ENCODE results near the gene DAPK1.
A peak's percentile ranks its signal among the peaks of the same experiment; 100 is the strongest.

DAPK1 gene

DNA sequence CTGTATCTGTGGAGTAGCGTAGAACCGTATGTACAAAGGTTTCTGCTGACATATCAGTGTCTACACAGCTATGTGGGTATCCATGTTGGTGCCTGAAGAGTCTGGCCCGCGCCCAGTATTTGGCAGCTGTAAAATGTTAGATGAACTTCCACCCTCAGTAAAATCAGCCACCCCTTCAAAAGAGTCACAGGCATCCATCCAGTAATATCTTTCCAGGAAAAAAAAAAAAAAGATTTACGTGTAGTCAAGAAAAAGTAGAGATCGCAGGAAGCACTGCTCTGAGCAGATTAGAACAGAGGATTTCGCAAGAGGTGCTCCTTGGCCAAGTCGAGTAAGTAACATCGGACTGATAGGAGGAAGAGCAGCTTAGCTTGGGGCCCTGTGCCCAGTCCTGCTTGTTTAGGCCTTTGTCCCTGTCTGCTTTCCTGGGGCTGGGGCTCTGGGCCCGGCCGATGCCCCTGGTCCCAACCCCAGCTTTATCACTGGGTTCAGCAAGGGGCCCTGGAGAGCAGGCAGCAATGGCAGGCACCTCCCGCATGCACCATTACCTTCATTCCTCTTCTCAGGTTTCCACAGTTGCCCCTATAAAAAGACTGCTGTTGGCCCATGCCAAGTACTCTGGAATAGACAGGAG is 21.2 kb downstream of the DAPK1 start:
- no peak overlapping the region for H3K4me3 ChIP-seq
- H3K27me3 ChIP-seq: no peaks in the 10 kb centered on the region
- intact Hi-C loops (cut with DNase I; ENCODE audit: low total_unique reads): no loop called here
- no peak overlapping the region for H3K27ac ChIP-seq
- TF ChIP-seq, protein P1, sequence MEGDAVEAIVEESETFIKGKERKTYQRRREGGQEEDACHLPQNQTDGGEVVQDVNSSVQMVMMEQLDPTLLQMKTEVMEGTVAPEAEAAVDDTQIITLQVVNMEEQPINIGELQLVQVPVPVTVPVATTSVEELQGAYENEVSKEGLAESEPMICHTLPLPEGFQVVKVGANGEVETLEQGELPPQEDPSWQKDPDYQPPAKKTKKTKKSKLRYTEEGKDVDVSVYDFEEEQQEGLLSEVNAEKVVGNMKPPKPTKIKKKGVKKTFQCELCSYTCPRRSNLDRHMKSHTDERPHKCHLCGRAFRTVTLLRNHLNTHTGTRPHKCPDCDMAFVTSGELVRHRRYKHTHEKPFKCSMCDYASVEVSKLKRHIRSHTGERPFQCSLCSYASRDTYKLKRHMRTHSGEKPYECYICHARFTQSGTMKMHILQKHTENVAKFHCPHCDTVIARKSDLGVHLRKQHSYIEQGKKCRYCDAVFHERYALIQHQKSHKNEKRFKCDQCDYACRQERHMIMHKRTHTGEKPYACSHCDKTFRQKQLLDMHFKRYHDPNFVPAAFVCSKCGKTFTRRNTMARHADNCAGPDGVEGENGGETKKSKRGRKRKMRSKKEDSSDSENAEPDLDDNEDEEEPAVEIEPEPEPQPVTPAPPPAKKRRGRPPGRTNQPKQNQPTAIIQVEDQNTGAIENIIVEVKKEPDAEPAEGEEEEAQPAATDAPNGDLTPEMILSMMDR (IDR thresholded peaks at IDR 0.05): no peak
- peaks cover 0 to 6% (median 0%) of the 10 kb centered on the region in 4 donors for H3K4me1 ChIP-seq
- no peaks in the 10 kb centered on the region for H3K36me3 ChIP-seq
- peak; percentile 77 to 80 for DNase-seq
- H3K9me3 ChIP-seq: peaks cover 0 to 6% (median 0%) of the 10 kb centered on the region in 3 donors

DNA sequence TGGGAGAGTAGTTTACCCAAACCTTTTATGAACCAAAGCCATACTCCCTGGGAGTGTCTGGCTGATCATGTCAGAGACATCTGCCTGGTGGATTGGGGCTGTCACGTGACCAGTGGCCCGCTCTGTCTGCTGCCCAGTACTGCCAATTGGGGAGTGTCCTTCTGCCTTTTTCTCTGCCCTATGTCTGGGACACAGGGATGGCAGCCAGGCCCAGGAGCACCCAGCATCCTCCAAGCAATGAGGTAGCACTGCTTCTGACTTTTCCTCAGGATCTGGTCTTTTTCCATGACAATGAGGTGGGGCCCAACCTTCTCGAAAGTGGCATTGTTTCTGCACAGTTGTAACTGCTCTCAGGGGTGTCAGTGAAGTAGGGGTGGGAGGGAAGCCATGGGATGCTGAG is 21.8 kb downstream of the DAPK1 start:
- DNase-seq: no peak
- Histone ChIP-seq H3K27me3 (no peaks in the 10 kb centered on the region), H3K4me1 (peaks cover 0 to 6% (median 0%) of the 10 kb centered on the region in 4 donors), H3K27ac (no peak overlapping the region), H3K9me3 (peaks cover 0 to 6% (median 0%) of the 10 kb centered on the region in 3 donors), H3K4me3 (no peak overlapping the region), H3K36me3 (no peaks in the 10 kb centered on the region)
- TF ChIP-seq, protein P1 (IDR thresholded peaks at IDR 0.05): no peak
- intact Hi-C loops (cut with DNase I; ENCODE audit: low total_unique reads): no loop called here

DNA sequence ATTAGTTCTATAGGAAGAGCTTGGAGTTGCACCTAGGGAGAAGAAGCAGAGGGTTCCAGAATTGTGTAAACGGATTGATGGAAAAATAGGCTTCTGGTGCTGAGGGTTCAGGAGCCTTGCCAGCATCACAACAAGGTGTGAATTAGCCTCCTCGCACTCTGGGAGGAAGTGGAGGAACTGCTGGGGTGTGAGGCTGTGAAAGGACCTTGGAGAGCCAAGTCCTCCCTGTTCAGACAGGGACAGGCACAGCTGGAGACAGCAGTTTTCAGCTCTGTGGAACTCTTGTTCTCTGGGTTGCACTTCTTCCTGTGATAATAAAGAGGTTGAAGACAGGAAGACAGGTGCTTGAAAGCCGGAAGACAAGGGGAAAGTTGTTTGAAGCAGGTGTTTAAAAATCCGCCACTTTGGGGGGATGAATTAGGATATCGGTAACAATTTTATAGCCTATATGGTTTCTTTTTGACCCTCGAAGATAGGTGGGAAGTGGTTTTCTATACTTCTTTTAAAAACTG is 22.6 kb downstream of the DAPK1 start:
- intact Hi-C loops (cut with DNase I; ENCODE audit: low total_unique reads): no loop called here
- no peak for DNase-seq
- H3K27ac ChIP-seq: no peak overlapping the region

DNA sequence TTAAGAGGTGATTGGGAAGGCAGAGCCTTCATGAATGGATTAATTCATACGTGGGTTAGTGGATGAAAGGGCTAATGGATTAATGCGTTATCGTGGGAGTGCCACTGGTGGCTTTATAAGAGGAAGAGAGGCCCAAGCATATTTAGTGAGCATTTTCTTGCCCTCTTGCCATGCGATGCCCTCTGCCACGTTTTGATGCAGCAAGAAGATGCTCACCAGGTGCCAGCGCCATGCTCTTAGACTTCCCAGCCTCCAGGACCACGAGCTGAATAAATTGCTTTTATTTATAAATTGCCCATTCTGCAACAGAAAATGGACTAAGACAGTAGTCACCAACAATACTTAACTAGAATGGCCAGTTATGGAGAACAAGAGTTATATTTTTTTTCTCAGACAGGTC is 24.2 kb downstream of the DAPK1 start:
- Histone ChIP-seq H3K27me3 (no peaks in the 10 kb centered on the region), H3K4me3 (no peak overlapping the region), H3K4me1 (peaks cover 0 to 6% (median 0%) of the 10 kb centered on the region in 4 donors), H3K27ac (no peak overlapping the region), H3K36me3 (no peaks in the 10 kb centered on the region), H3K9me3 (no peaks in the 10 kb centered on the region)
- TF ChIP-seq, protein P1 (IDR thresholded peaks at IDR 0.05): no peak
- intact Hi-C loops (cut with DNase I; ENCODE audit: low total_unique reads): no loop called here
- DNase-seq: no peak

More for the DNA sequence above, 22.6 kb downstream of the DAPK1 start:
- Histone ChIP-seq H3K4me1 (peaks cover 0 to 6% (median 0%) of the 10 kb centered on the region in 4 donors), H3K27me3 (no peaks in the 10 kb centered on the region), H3K4me3 (no peak overlapping the region), H3K9me3 (peaks cover 0 to 6% (median 0%) of the 10 kb centered on the region in 3 donors), H3K36me3 (no peaks in the 10 kb centered on the region)
- TF ChIP-seq, protein P1 (IDR thresholded peaks at IDR 0.05): no peak

DNA sequence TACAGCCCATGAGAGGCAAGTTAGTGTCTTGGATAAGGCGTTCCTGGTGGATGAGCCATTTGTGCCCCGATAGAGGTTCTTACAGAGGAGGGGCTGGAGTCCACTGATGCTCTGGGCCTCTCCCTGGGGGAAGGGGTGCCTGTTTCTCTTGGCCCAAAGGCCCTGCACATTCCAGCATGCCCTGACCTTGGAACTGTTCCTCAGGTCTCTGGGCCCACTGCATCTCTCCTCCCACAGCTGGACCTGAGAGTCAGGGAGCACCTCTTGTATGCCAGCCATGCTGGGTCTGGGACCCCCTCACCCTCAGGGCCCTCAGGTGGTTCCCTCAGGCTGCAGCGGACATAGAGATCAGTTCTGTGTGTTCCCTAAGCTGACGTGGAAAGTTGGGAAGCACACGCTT is 26.4 kb downstream of the DAPK1 start:
- Histone ChIP-seq H3K9me3 (no peaks in the 10 kb centered on the region), H3K36me3 (no peaks in the 10 kb centered on the region), H3K4me3 (no peak overlapping the region), H3K27me3 (no peaks in the 10 kb centered on the region), H3K4me1 (peaks cover 0 to 4% (median 0%) of the 10 kb centered on the region in 4 donors), H3K27ac (no peak overlapping the region)
- no peak for DNase-seq
- TF ChIP-seq, protein P1 (IDR thresholded peaks at IDR 0.05): no peak
- intact Hi-C loops (cut with DNase I; ENCODE audit: low total_unique reads): no loop called here

Measured in tibial artery (tissue), 4 donors.